GM12864 (cell line): ENCODE data around the gene TMEM63A.

ENCODE experiments used
- DNase-seq: peaks from one replicate; pipeline ENCODE4 v3.0.0-alpha.2; 2011; ENCODE audit warnings: low read depth
- H3K4me3 ChIP-seq: 2 replicates; pipeline ENCODE4 v1.5.1; 2011; ENCODE audit warnings: mild to moderate bottlenecking, low read depth, low read length, control low read depth
- CTCF ChIP-seq: IDR thresholded peaks from 2 replicates; pipeline ENCODE4 v1.5.1; 2011; ENCODE audit warnings: low read depth, mild to moderate bottlenecking, moderate library complexity, low read length, control low read depth, inconsistent platforms; ENCODE audit errors: missing control alignments

The TMEM63A gene

DNA sequence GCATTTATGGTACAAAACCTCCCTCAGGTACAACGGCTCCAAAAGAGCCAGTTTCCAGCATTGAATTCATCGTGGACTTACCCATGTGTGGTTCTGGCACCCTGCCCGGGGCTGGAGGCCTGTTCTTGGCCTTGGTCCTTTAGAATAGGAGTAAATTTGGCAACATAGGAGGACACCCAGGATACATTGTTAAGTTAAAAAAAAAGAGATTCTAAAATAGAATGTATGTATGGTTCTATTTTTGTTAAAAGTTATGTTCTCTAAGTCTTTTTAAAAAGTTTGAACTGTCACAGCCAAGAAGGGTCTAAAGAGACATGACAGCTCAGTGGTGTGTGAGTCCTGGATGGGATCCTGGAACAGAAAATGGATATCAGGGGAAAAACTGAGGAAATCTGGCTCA, 46.3 kb downstream of the TMEM63A start:
- DNase-seq = no peak
- H3K4me3 ChIP-seq = no peak overlapping the region
- TF ChIP-seq CTCF = no peak

GRCh38 chr1:225834417-225835329, 47.5 kb downstream of the TMEM63A start:
- no peak for DNase-seq
- no peak overlapping the region for H3K4me3 ChIP-seq
- TF ChIP-seq CTCF = no peak

- TF ChIP-seq CTCF = no peak
- H3K4me3 ChIP-seq = no peak overlapping the region
- no peak for DNase-seq
Measured at GRCh38 chr1:225830841-225831240, 51.3 kb downstream of the TMEM63A start.

GRCh38 chr1:225828706-225829345, 53.4 kb downstream of the TMEM63A start:
- DNase-seq = no peak
- H3K4me3 ChIP-seq = no peak overlapping the region
- no peak for TF ChIP-seq CTCF

- no peak for DNase-seq
- no peak for TF ChIP-seq CTCF
- H3K4me3 ChIP-seq = no peak overlapping the region
Measured at GRCh38 chr1:225827076-225827475, 55.1 kb downstream of the TMEM63A start.

DNA sequence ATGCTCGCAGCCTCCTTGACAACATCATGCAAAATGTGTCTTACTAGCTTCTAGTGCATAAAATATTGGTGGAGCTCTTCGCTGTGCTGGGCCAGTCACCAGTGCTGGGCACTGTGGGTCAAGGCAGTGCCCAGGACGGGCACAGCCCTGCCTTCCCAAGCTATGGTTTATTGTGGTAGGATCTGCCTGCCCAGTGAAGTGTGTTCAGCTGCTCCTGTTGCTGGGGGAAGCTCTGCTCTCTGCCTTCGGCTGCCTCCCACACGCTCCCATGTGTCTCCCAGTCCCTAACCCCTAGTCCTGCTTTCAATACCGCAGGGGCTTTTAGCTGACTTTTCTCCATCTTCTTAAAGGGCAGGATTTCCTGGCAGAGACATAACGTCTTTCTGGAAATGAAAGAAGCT, 56.6 kb downstream of the TMEM63A start:
- no peak for DNase-seq
- TF ChIP-seq CTCF = no peak
- H3K4me3 ChIP-seq = no peak overlapping the region
